ENCODE data around the gene IL3. TPM values are rescaled to one million over a fixed set of nuclear protein-coding genes. Genes with fewer than 3 reads are reported as not detected.

IL3 gene
- total RNA-seq, 1 donor from 2014 or later = not detected

- DNase-seq = no peak
- H3K4me1 Mint-ChIP-seq (ENCODE audit: low read depth, unreplicated experiment) = no peaks in the 10 kb centered on the region
- no peak for TF ChIP-seq CTCF (IDR thresholded peaks at IDR 0.05; ENCODE audit: partially characterized antibody, unreplicated experiment)
- H3K9me3 Mint-ChIP-seq (ENCODE audit: unreplicated experiment) = peaks cover 5% of the 10 kb centered on the region
- H3K36me3 Mint-ChIP-seq (ENCODE audit: unreplicated experiment) = no peaks in the 10 kb centered on the region
- H3K27me3 Mint-ChIP-seq (ENCODE audit: unreplicated experiment) = peaks cover 3% of the 10 kb centered on the region
- H3K27ac Mint-ChIP-seq (ENCODE audit: unreplicated experiment) = no peak overlapping the region
- no peak overlapping the region for H3K4me3 Mint-ChIP-seq (ENCODE audit: unreplicated experiment)
These were observed 29.7 kb downstream of the IL3 start for GRCh38 chr5:132090107-132090506.

GRCh38 chr5:132093271-132093670 lies 32.8 kb downstream of the IL3 start:
- no peaks in the 10 kb centered on the region for H3K36me3 Mint-ChIP-seq (ENCODE audit: unreplicated experiment)
- H3K4me1 Mint-ChIP-seq (ENCODE audit: low read depth, unreplicated experiment) = no peaks in the 10 kb centered on the region
- no peak overlapping the region for H3K4me3 Mint-ChIP-seq (ENCODE audit: unreplicated experiment)
- H3K9me3 Mint-ChIP-seq (ENCODE audit: unreplicated experiment) = peaks cover 5% of the 10 kb centered on the region
- peaks cover 8% of the 10 kb centered on the region for H3K27me3 Mint-ChIP-seq (ENCODE audit: unreplicated experiment)
- DNase-seq = no peak
- no peak for TF ChIP-seq CTCF (IDR thresholded peaks at IDR 0.05; ENCODE audit: partially characterized antibody, unreplicated experiment)
- no peak overlapping the region for H3K27ac Mint-ChIP-seq (ENCODE audit: unreplicated experiment)

GRCh38 chr5:132094393-132095076 lies 34.1 kb downstream of the IL3 start:
- no peak for DNase-seq
- peaks cover 5% of the 10 kb centered on the region for H3K27me3 Mint-ChIP-seq (ENCODE audit: unreplicated experiment)
- H3K4me1 Mint-ChIP-seq (ENCODE audit: low read depth, unreplicated experiment) = no peaks in the 10 kb centered on the region
- peaks cover 5% of the 10 kb centered on the region for H3K9me3 Mint-ChIP-seq (ENCODE audit: unreplicated experiment)
- no peak for TF ChIP-seq CTCF (IDR thresholded peaks at IDR 0.05; ENCODE audit: partially characterized antibody, unreplicated experiment)
- no peaks in the 10 kb centered on the region for H3K36me3 Mint-ChIP-seq (ENCODE audit: unreplicated experiment)
- H3K4me3 Mint-ChIP-seq (ENCODE audit: unreplicated experiment) = no peak overlapping the region
- no peak overlapping the region for H3K27ac Mint-ChIP-seq (ENCODE audit: unreplicated experiment)

- no peak for DNase-seq
- H3K4me3 Mint-ChIP-seq (ENCODE audit: unreplicated experiment) = no peak overlapping the region
- no peak overlapping the region for H3K27ac Mint-ChIP-seq (ENCODE audit: unreplicated experiment)
- no peak for TF ChIP-seq CTCF (IDR thresholded peaks at IDR 0.05; ENCODE audit: partially characterized antibody, unreplicated experiment)
- peaks cover 5% of the 10 kb centered on the region for H3K27me3 Mint-ChIP-seq (ENCODE audit: unreplicated experiment)
- peaks cover 5% of the 10 kb centered on the region for H3K9me3 Mint-ChIP-seq (ENCODE audit: unreplicated experiment)
- no peaks in the 10 kb centered on the region for H3K36me3 Mint-ChIP-seq (ENCODE audit: unreplicated experiment)
- H3K4me1 Mint-ChIP-seq (ENCODE audit: low read depth, unreplicated experiment) = no peaks in the 10 kb centered on the region
These were observed 34.6 kb downstream of the IL3 start for GRCh38 chr5:132095077-132095410.

- Mint-ChIP-seq H3K4me3 (ENCODE audit: unreplicated experiment) (no peak overlapping the region), H3K36me3 (ENCODE audit: unreplicated experiment) (no peaks in the 10 kb centered on the region)
- no peak for DNase-seq
These were observed 35.0 kb downstream of the IL3 start for GRCh38 chr5:132095424-132095972.

More at GRCh38 chr5:132095424-132095972, 35.0 kb downstream of the IL3 start:
- H3K9me3 Mint-ChIP-seq (ENCODE audit: unreplicated experiment) = peaks cover 5% of the 10 kb centered on the region
- no peak for TF ChIP-seq CTCF (IDR thresholded peaks at IDR 0.05; ENCODE audit: partially characterized antibody, unreplicated experiment)
- H3K4me1 Mint-ChIP-seq (ENCODE audit: low read depth, unreplicated experiment) = no peaks in the 10 kb centered on the region
- no peak overlapping the region for H3K27ac Mint-ChIP-seq (ENCODE audit: unreplicated experiment)
- peaks cover 5% of the 10 kb centered on the region for H3K27me3 Mint-ChIP-seq (ENCODE audit: unreplicated experiment)

Measured in glutamatergic neuron (in vitro differentiated cells).